PC-9 (cell line): ENCODE measurements around the gene CPEB1.

Experiments
- CTCF ChIP-seq: fragments of 200-600 bp; sonication (generic); conservative IDR thresholded peaks from 2 replicates; pipeline ENCODE4 v1.6.1; 2017; ENCODE audit warnings: mixed run types, antibody characterized with exemption, mild to moderate bottlenecking, moderate library complexity
- EZH2 ChIP-seq: fragments of 200-600 bp; sonication (generic); IDR thresholded peaks from 2 replicates; pipeline ENCODE4 v1.8.0; 2017; ENCODE audit warnings: antibody characterized with exemption, low read depth

- TF ChIP-seq CTCF (no peak), EZH2 (no peak)
These were observed 117.2 kb downstream of the CPEB1 start for GRCh38 chr15:82530006-82530405.
